VCaP (cell line): ENCODE measurements around the gene ITIH3.

ENCODE experiments used
- H3K27ac ChIP-seq: fragments of 450-650 bp; 2 replicates; pipeline ENCODE4 v1.5.1; 2017
- CTCF ChIP-seq: fragments of 450-650 bp; conservative IDR thresholded peaks from 2 replicates; pipeline ENCODE4 v1.5.1; 2017; ENCODE audit warnings: mild to moderate bottlenecking, moderate library complexity

Gene ITIH3

GRCh38 chr3:52792961-52793695 is 1.5 kb upstream of the ITIH3 start:
- no peak overlapping the region for H3K27ac ChIP-seq
- TF ChIP-seq CTCF: no peak

GRCh38 chr3:52793702-52794611 is 639 bp upstream of the ITIH3 start:
- TF ChIP-seq CTCF: no peak
- H3K27ac ChIP-seq: no peak overlapping the region

- no peak for TF ChIP-seq CTCF
- no peak overlapping the region for H3K27ac ChIP-seq
Measured at GRCh38 chr3:52795298-52795900, 803 bp downstream of the ITIH3 start.

- no peak for TF ChIP-seq CTCF
- H3K27ac ChIP-seq: no peak overlapping the region
Measured at GRCh38 chr3:52796411-52796810, 1.8 kb downstream of the ITIH3 start.

- H3K27ac ChIP-seq: no peak overlapping the region
- TF ChIP-seq CTCF: no peak
Measured at GRCh38 chr3:52798376-52798977, 3.9 kb downstream of the ITIH3 start.

GRCh38 chr3:52798978-52799476 is 4.4 kb downstream of the ITIH3 start:
- H3K27ac ChIP-seq: no peak overlapping the region
- TF ChIP-seq CTCF: no peak; the same call in 1 of the 2 replicates
